SK-N-SH treated with all-trans-retinoic acid at 6 μM for 48 hours (cell line): Measurements from ENCODE around the gene NKX2-4.

Experiments used
- ATAC-seq: fragments of 200-7000 bp; cut with Tn5 transposase; 3 replicates; pipeline ENCODE4 v1.9.1; 2020; ENCODE audit warnings: mild to moderate bottlenecking, moderate library complexity
- ARNTL ChIP-seq: fragments of 450-650 bp; formaldehyde crosslinking; IDR thresholded peaks from 2 replicates; pipeline ENCODE4 v1.5.0; 2020; ENCODE audit warnings: low read depth, mild to moderate bottlenecking, moderate library complexity, borderline replicate concordance
- BACH2 ChIP-seq: fragments of 250-450 bp; sonication (Bioruptor Pico); IDR thresholded peaks from 2 replicates; pipeline ENCODE4 v1.9.0; 2021; ENCODE audit warnings: mild to moderate bottlenecking, borderline replicate concordance
- CREB5 ChIP-seq: fragments of 250-450 bp; sonication (Bioruptor Pico); IDR thresholded peaks from 2 replicates; pipeline ENCODE4 v1.5.1; 2020; ENCODE audit warnings: low read depth, mild to moderate bottlenecking, moderate library complexity
- CSDC2 ChIP-seq: fragments of 250-450 bp; sonication (Bioruptor Pico); IDR thresholded peaks from 2 replicates; pipeline ENCODE4 v1.5.0; 2020; ENCODE audit warnings: mild to moderate bottlenecking, moderate library complexity
- ESRRG ChIP-seq: fragments of 250-450 bp; sonication (Bioruptor Pico); IDR thresholded peaks from 2 replicates; pipeline ENCODE4 v1.6.1; 2021; ENCODE audit warnings: mild to moderate bottlenecking
- GLIS3 ChIP-seq: fragments of 250-450 bp; sonication (Bioruptor Pico); IDR thresholded peaks from 2 replicates; pipeline ENCODE4 v1.5.0; 2020; ENCODE audit warnings: mild to moderate bottlenecking, moderate library complexity
- ISL1 ChIP-seq: fragments of 250-450 bp; sonication (Bioruptor Pico); IDR thresholded peaks from 2 replicates; pipeline ENCODE4 v2.1.2; 2022; ENCODE audit warnings: mild to moderate bottlenecking, moderate library complexity
- OSR1 ChIP-seq: fragments of 250-450 bp; sonication (Bioruptor Pico); IDR thresholded peaks from 2 replicates; pipeline ENCODE4 v1.8.0; 2022; ENCODE audit warnings: moderate library complexity, mild to moderate bottlenecking, inconsistent platforms
- PATZ1 ChIP-seq: fragments of 250-450 bp; sonication (Bioruptor Pico); IDR thresholded peaks from 2 replicates; pipeline ENCODE4 v1.8.0; 2020; ENCODE audit warnings: mild to moderate bottlenecking, moderate library complexity, borderline replicate concordance
- PPARA ChIP-seq: fragments of 250-450 bp; sonication (Bioruptor Pico); IDR thresholded peaks from 2 replicates; pipeline ENCODE4 v1.5.0; 2020; ENCODE audit warnings: mild to moderate bottlenecking, borderline replicate concordance
- RARB ChIP-seq: fragments of 250-450 bp; sonication (Bioruptor Pico); IDR thresholded peaks from 2 replicates; pipeline ENCODE4 v1.8.0; 2021; ENCODE audit warnings: mild to moderate bottlenecking, moderate library complexity
- SNAI2 ChIP-seq: fragments of 250-450 bp; sonication (Bioruptor Pico); IDR thresholded peaks from 2 replicates; pipeline ENCODE4 v1.5.0; 2020; ENCODE audit warnings: mild to moderate bottlenecking, moderate library complexity
- TCF4 ChIP-seq: fragments of 250-450 bp; sonication (Bioruptor Pico); IDR thresholded peaks from 2 replicates; pipeline ENCODE4 v1.8.0; 2021; ENCODE audit warnings: mild to moderate bottlenecking, moderate library complexity, borderline replicate concordance
- TOX ChIP-seq: fragments of 250-450 bp; sonication (Bioruptor Pico); IDR thresholded peaks from 2 replicates; pipeline ENCODE4 v1.8.0; 2021; ENCODE audit warnings: mild to moderate bottlenecking, moderate library complexity, borderline replicate concordance
- ZC3H10 ChIP-seq: fragments of 250-450 bp; sonication (Bioruptor Pico); IDR thresholded peaks from 2 replicates; pipeline ENCODE4 v1.5.1; 2021; ENCODE audit warnings: mild to moderate bottlenecking, moderate library complexity
- ZFP3 ChIP-seq: fragments of 250-450 bp; sonication (Bioruptor Pico); IDR thresholded peaks from 2 replicates; pipeline ENCODE4 v1.5.0; 2020; ENCODE audit warnings: mild to moderate bottlenecking, moderate library complexity
- ZFP30 ChIP-seq: fragments of 450-650 bp; formaldehyde crosslinking; IDR thresholded peaks from 2 replicates; pipeline ENCODE4 v1.5.0; 2022; ENCODE audit warnings: mild to moderate bottlenecking, moderate library complexity
- ZNF565 ChIP-seq: fragments of 450-650 bp; formaldehyde crosslinking; conservative IDR thresholded peaks from 2 replicates; pipeline ENCODE4 v1.5.0; 2020; ENCODE audit warnings: low read depth, mild to moderate bottlenecking, moderate library complexity
- ZNF70 ChIP-seq: fragments of 450-650 bp; formaldehyde crosslinking; IDR thresholded peaks from 2 replicates; pipeline ENCODE4 v1.5.0; 2020; ENCODE audit warnings: mild to moderate bottlenecking, moderate library complexity
- ZNF8 ChIP-seq: fragments of 450-650 bp; formaldehyde crosslinking; IDR thresholded peaks from 2 replicates; pipeline ENCODE4 v1.5.0; 2020; ENCODE audit warnings: mild to moderate bottlenecking, moderate library complexity
- TF ChIP-seq, protein P1 (sequence below): fragments of 250-450 bp; sonication (Bioruptor Pico); IDR thresholded peaks from 2 replicates; pipeline ENCODE4 v1.8.0; 2021; ENCODE audit warnings: low read depth, mild to moderate bottlenecking, moderate library complexity, borderline replicate concordance
- TF ChIP-seq, protein P2 (sequence below): fragments of 250-450 bp; sonication (Bioruptor Pico); IDR thresholded peaks from 2 replicates; pipeline ENCODE4 v1.5.1; 2021; ENCODE audit warnings: mild to moderate bottlenecking, moderate library complexity

Gene NKX2-4

GRCh38 chr20:21380711-21381110, 16.6 kb downstream of the NKX2-4 start:
- TF ChIP-seq ARNTL (CRISPR knock-in tag) (no peak), OSR1 (no peak), ESRRG (CRISPR knock-in tag) (no peak), ZFP3 (CRISPR knock-in tag) (no peak), SNAI2 (no peak), PPARA (CRISPR knock-in tag) (no peak), RARB (CRISPR knock-in tag) (no peak)
- TF ChIP-seq, protein P1, sequence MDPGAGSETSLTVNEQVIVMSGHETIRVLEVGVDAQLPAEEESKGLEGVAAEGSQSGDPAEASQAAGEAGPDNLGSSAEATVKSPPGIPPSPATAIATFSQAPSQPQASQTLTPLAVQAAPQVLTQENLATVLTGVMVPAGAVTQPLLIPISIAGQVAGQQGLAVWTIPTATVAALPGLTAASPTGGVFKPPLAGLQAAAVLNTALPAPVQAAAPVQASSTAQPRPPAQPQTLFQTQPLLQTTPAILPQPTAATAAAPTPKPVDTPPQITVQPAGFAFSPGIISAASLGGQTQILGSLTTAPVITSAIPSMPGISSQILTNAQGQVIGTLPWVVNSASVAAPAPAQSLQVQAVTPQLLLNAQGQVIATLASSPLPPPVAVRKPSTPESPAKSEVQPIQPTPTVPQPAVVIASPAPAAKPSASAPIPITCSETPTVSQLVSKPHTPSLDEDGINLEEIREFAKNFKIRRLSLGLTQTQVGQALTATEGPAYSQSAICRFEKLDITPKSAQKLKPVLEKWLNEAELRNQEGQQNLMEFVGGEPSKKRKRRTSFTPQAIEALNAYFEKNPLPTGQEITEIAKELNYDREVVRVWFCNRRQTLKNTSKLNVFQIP (CRISPR knock-in tag) = no peak
- no peak for ATAC-seq

DNA sequence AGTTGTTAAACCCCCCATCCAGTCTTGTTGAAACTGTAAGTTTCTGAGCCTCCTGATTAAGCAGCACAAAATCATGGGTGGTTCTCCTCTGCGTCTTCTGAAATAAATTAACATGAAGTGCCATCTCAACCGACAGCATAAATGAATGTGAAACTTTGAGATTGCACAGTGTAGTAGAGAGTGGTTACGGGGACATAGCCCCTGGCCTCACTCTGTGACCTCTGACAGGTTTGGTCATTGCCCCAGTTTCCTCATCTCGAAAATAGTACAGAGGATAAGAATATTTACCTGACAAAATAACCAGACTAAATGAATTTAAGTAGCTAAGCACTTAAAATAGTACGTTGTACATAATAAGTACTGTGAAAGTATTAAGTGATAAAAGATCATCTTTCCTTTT, 19.1 kb downstream of the NKX2-4 start:
- TF ChIP-seq ZNF565 (CRISPR knock-in tag) (no peak), TOX (no peak), ISL1 (CRISPR knock-in tag) (no peak), ESRRG (CRISPR knock-in tag) (no peak), CSDC2 (CRISPR knock-in tag) (no peak), ZC3H10 (CRISPR knock-in tag) (no peak), TCF4 (CRISPR knock-in tag) (no peak), ZNF8 (CRISPR knock-in tag) (no peak), PPARA (CRISPR knock-in tag) (no peak)
- TF ChIP-seq, protein P1 (CRISPR knock-in tag) = no peak

GRCh38 chr20:21377701-21378100, 19.6 kb downstream of the NKX2-4 start:
- no peak for ATAC-seq
- TF ChIP-seq ZNF8 (CRISPR knock-in tag) (no peak), ZFP30 (CRISPR knock-in tag) (no peak), CREB5 (CRISPR knock-in tag) (no peak), BACH2 (no peak), SNAI2 (no peak), ZC3H10 (CRISPR knock-in tag) (no peak), RARB (CRISPR knock-in tag) (no peak), PPARA (CRISPR knock-in tag) (no peak), ZNF565 (CRISPR knock-in tag) (no peak), ARNTL (CRISPR knock-in tag) (no peak), ZNF70 (CRISPR knock-in tag) (no peak), OSR1 (no peak)
- TF ChIP-seq, protein P2, sequence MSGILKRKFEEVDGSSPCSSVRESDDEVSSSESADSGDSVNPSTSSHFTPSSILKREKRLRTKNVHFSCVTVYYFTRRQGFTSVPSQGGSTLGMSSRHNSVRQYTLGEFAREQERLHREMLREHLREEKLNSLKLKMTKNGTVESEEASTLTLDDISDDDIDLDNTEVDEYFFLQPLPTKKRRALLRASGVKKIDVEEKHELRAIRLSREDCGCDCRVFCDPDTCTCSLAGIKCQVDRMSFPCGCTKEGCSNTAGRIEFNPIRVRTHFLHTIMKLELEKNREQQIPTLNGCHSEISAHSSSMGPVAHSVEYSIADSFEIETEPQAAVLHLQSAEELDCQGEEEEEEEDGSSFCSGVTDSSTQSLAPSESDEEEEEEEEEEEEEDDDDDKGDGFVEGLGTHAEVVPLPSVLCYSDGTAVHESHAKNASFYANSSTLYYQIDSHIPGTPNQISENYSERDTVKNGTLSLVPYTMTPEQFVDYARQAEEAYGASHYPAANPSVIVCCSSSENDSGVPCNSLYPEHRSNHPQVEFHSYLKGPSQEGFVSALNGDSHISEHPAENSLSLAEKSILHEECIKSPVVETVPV (CRISPR knock-in tag) = no peak

More for the DNA sequence above, 19.1 kb downstream of the NKX2-4 start:
- ATAC-seq = no peak

DNA sequence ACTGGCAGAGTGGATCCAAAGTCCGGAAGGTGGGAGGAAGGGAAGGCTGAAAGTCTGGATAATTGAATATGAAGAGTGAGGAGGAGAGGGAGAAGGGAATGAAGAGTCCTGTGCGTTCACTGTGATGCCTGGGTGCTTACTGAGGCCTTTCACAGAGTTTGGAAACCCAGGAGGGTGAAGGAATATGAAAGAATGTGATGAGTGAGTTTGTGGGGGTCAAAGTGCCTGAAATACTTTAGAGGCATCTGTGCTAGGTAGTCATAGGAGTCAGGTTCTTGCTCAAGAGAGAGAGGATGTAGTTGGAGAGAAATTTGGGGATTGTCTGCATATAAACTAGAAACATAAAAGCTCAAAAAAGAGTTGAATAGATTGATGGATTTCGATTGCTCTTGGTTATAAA, 20.7 kb downstream of the NKX2-4 start:
- TF ChIP-seq, protein P1 (CRISPR knock-in tag) = no peak
- no peak for TF ChIP-seq ZFP3 (CRISPR knock-in tag)
- TF ChIP-seq ZNF70 (CRISPR knock-in tag) = no peak
- no peak for TF ChIP-seq BACH2
- no peak for TF ChIP-seq RARB (CRISPR knock-in tag)
- no peak for TF ChIP-seq GLIS3 (CRISPR knock-in tag)
- no peak for TF ChIP-seq ARNTL (CRISPR knock-in tag)
- no peak for TF ChIP-seq PATZ1 (CRISPR knock-in tag)
- no peak for ATAC-seq
